AG04450 (cell line): Measurements from ENCODE around the gene EHBP1L1. TPM values are rescaled to one million over a fixed set of nuclear protein-coding genes. Genes with fewer than 3 reads are reported as not detected.

Source experiments
- CTCF ChIA-PET: fragments of 300-600, 350-600 bp; formaldehyde crosslinking; extraction: SDS; loops from one replicate; lab custom pipeline; 2022; ENCODE audit warnings: antibody characterized with exemption, inconsistent platforms; lab: Charles Lee
- POLR2A ChIA-PET: fragments of 350-600 bp; formaldehyde crosslinking; extraction: SDS; loops from one replicate; lab custom pipeline; 2021; ENCODE audit warnings: antibody characterized with exemption, inconsistent platforms; lab: Yijun Ruan, JAX
- DNase-seq: peaks from one replicate; pipeline ENCODE4 v3.0.0-alpha.2; 2011; ENCODE audit warnings: low read depth, low spot score
- H3K27ac ChIP-seq: one replicate; pipeline ENCODE4 v1.5.1; 2012; ENCODE audit warnings: low read depth, low read length, control low read depth
- H3K27me3 ChIP-seq: one replicate; pipeline ENCODE4 v1.6.0; 2012; ENCODE audit warnings: low read length; ENCODE audit not compliant: control insufficient read depth, insufficient read depth
- H3K4me3 ChIP-seq: 2 replicates; pipeline ENCODE4 v1.5.1; 2011; ENCODE audit warnings: mild to moderate bottlenecking, low read depth, low read length, control low read depth
- H3K9me3 ChIP-seq: 2 replicates; pipeline ENCODE4 v1.5.1; 2012; ENCODE audit warnings: low read length; ENCODE audit not compliant: control insufficient read depth, insufficient read depth
- CTCF ChIP-seq: IDR thresholded peaks from 2 replicates; pipeline ENCODE4 v1.5.1; 2011; ENCODE audit warnings: low read depth, low read length, control low read depth, inconsistent platforms
- polyA plus RNA-seq: library from polyadenylated mRNA; depleted of rRNA; stranded (reverse); fragments of >200 nt; gene quantifications from 2 replicates; pipeline ENCODE4 v1.2.3, GENCODE V29; 2011

The EHBP1L1 gene
- polyA plus RNA-seq, 1 experiment: 11.3 TPM

GRCh38 chr11:65634109-65634436, 58.2 kb downstream of the EHBP1L1 start:
- ChIA-PET CTCF (no interaction called here), POLR2A (no interaction called here)
- no peaks in the 10 kb centered on the region; the same call in 1 of the 2 replicates for H3K9me3 ChIP-seq
- H3K27ac ChIP-seq: no peak overlapping the region
- no peak for TF ChIP-seq CTCF
- no peaks in the 10 kb centered on the region for H3K27me3 ChIP-seq
- no peak for DNase-seq
- no peak overlapping the region for H3K4me3 ChIP-seq

DNA sequence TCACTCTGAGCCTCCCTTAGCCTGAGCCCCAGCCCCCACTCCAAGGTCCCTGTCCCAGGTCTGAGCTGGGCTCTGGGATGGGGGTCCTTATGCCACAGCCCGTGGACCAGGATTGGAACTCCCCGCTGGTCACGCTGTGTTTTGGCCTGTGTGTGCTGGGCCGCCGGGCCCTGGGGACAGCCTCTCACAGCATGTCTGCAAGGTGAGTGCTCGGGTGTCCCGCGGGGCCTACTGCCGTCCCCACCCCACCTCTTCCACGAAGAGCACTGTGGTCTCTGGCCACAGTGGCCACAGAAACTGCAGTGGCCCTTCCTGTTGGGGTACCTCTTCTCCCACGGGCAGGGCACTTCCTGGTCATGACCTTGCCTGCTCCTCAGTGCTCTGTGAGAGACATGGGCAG, 58.6 kb downstream of the EHBP1L1 start:
- Histone ChIP-seq H3K4me3 (no peak overlapping the region), H3K9me3 (no peaks in the 10 kb centered on the region; the same call in 1 of the 2 replicates), H3K27ac (no peak overlapping the region), H3K27me3 (no peaks in the 10 kb centered on the region)
- CTCF ChIA-PET: no interaction called here
- no peak for TF ChIP-seq CTCF
- POLR2A ChIA-PET: no interaction called here
- no peak for DNase-seq

GRCh38 chr11:65634905-65635731, 59.3 kb downstream of the EHBP1L1 start:
- Histone ChIP-seq H3K27ac (no peak overlapping the region), H3K9me3 (no peaks in the 10 kb centered on the region; the same call in 1 of the 2 replicates), H3K27me3 (no peaks in the 10 kb centered on the region), H3K4me3 (no peak overlapping the region)
- CTCF ChIA-PET: no interaction called here
- POLR2A ChIA-PET: no interaction called here
- DNase-seq: no peak
- no peak for TF ChIP-seq CTCF

GRCh38 chr11:65636108-65637031, 60.5 kb downstream of the EHBP1L1 start:
- Histone ChIP-seq H3K27me3 (no peaks in the 10 kb centered on the region), H3K9me3 (no peaks in the 10 kb centered on the region; the same call in 1 of the 2 replicates), H3K27ac (no peak overlapping the region), H3K4me3 (no peak overlapping the region)
- CTCF ChIA-PET: interaction anchor here (0.6 to 1.2 kb wide), 2 partner anchors 27 to 252 kb away, joined by 3 to 5 read pairs; partner anchors contain the start of genes FIBP and RELA
- DNase-seq: no peak
- POLR2A ChIA-PET: interaction anchor here (0.7 to 1.4 kb wide), 2 partner anchors 24 to 27 kb away, joined by 3 to 6 read pairs; partner anchors contain the start of gene RELA
- TF ChIP-seq CTCF: no peak
